ENCODE data around the gene SRRM5.

Gene SRRM5

GRCh38 chr19:43589277-43589676 lies 22.6 kb upstream of the SRRM5 start:
- H3K27ac Mint-ChIP-seq: peak overlapping the region in 1 of 3 experiments; percentile 26
- H3K36me3 Mint-ChIP-seq (ENCODE audit: low read depth): peaks cover 56% of the 10 kb centered on the region
- no peaks in the 10 kb centered on the region for H3K27me3 Mint-ChIP-seq (ENCODE audit: low read depth)
- no peaks in the 10 kb centered on the region for H3K9me3 Mint-ChIP-seq
- no peak for TF ChIP-seq CTCF (IDR thresholded peaks at IDR 0.05; ENCODE audit: unreplicated experiment in 3 of 3)
- H3K4me3 Mint-ChIP-seq: no peak overlapping the region
- peaks cover 15% of the 10 kb centered on the region for H3K4me1 Mint-ChIP-seq

GRCh38 chr19:43589678-43590077 lies 22.2 kb upstream of the SRRM5 start:
- H3K4me3 Mint-ChIP-seq: peak overlapping the region in 2 of 3 experiments; percentile 7 to 26
- H3K27ac Mint-ChIP-seq: no peak overlapping the region
- H3K27me3 Mint-ChIP-seq (ENCODE audit: low read depth): no peaks in the 10 kb centered on the region
- no peaks in the 10 kb centered on the region for H3K9me3 Mint-ChIP-seq
- TF ChIP-seq CTCF (IDR thresholded peaks at IDR 0.05; ENCODE audit: unreplicated experiment in 3 of 3): no peak
- H3K4me1 Mint-ChIP-seq: peaks cover 15% of the 10 kb centered on the region
- H3K36me3 Mint-ChIP-seq (ENCODE audit: low read depth): peaks cover 53% of the 10 kb centered on the region

GRCh38 chr19:43591904-43592772 lies 19.8 kb upstream of the SRRM5 start:
- Mint-ChIP-seq H3K36me3 (ENCODE audit: low read depth) (peaks cover 37% of the 10 kb centered on the region), H3K9me3 (no peaks in the 10 kb centered on the region), H3K27ac (no peak overlapping the region), H3K27me3 (ENCODE audit: low read depth) (no peaks in the 10 kb centered on the region), H3K4me1 (peaks cover 29% of the 10 kb centered on the region), H3K4me3 (no peak overlapping the region)
- TF ChIP-seq CTCF (IDR thresholded peaks at IDR 0.05; ENCODE audit: unreplicated experiment in 3 of 3): no peak

DNA sequence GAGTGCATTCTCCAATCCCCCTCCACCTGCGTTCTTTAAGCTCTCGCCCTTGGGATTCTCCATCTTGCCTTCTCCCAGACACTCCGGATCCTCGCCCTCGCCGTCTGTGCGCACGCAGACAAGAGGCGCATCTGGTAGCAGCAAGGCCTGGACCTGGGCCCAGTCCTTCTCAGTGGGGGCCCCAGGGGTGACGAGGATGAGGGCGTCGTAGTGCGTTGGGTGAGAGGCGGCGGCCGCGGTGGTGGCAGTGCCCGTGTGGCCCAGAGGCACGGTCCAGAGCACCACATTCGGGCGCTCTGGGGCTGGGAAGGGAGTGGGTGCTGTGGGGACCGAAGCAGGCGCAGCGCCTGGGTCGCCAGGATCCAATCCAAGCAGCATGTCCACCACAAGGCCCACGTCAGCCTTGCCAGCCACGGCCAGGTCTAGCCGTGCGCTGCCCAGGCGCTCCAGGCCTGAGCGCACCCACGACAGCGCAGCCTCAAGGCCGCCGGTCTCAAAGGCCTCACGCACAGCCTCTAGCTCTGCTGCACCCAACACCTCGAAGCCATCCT lies 19.0 kb upstream of the SRRM5 start:
- H3K27ac Mint-ChIP-seq: peak overlapping the region in 2 of 3 experiments; percentile 81 to 83
- peak overlapping the region; percentile 87 to 96 (median 87) for H3K4me3 Mint-ChIP-seq
- TF ChIP-seq CTCF (IDR thresholded peaks at IDR 0.05; ENCODE audit: unreplicated experiment in 3 of 3): no peak
- H3K27me3 Mint-ChIP-seq (ENCODE audit: low read depth): no peaks in the 10 kb centered on the region
- H3K4me1 Mint-ChIP-seq: peaks cover 36% of the 10 kb centered on the region
- H3K9me3 Mint-ChIP-seq: no peaks in the 10 kb centered on the region
- peaks cover 40% of the 10 kb centered on the region for H3K36me3 Mint-ChIP-seq (ENCODE audit: low read depth)

DNA sequence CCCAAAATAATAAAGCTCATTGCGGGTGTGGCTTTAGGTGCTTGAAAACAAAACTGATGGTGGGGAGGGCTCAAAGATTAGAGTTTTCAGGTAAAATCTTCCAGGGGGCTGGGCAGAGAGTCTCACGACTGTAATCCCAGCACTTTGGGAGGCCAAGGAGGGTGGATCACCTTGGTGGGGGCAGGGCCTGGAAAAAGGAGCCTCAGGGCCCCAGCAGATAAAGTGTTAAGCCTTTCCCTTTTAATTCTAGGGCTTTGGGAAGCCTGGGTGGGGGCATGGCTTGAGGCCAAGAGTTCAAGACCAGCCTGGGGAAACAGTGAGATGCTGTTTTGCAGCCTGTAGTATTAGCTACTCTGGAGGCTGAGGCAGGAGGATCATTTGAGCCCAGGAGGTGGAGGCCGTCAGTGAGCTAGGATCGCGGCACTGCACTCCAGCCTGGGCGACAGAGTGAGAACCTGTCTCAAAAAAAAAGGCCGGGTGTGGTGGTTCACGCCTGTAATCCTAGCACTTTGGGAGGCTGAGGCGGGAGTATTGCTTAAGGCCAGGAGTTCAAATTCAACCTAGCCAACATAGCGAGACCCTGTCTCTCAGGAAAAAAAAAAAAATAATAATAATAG lies 17.7 kb upstream of the SRRM5 start:
- Mint-ChIP-seq H3K27me3 (ENCODE audit: low read depth) (no peaks in the 10 kb centered on the region), H3K36me3 (ENCODE audit: low read depth) (peaks cover 37% of the 10 kb centered on the region), H3K9me3 (no peaks in the 10 kb centered on the region), H3K27ac (peak overlapping the region in 2 of 3 experiments; percentile 78 to 83), H3K4me3 (peak overlapping the region; percentile 87 to 96 (median 94)), H3K4me1 (peaks cover 41% of the 10 kb centered on the region)
- TF ChIP-seq CTCF (IDR thresholded peaks at IDR 0.05; ENCODE audit: unreplicated experiment in 3 of 3): no peak
